Stomach (tissue), 9 donors: ENCODE results near the gene GSTA1. TPM values are rescaled to one million over a fixed set of nuclear protein-coding genes. Genes with fewer than 3 reads are reported as not detected.
A peak's percentile ranks its signal among the peaks of the same experiment; 100 is the strongest.
"Not testable (repeated sequence)": the region's sequence is repeated elsewhere in the genome, so short reads cannot be mapped to it uniquely, and the experiment has no call there.

Experiments
- DNase-seq, 2 donors: peaks; one replicate each; pipeline versions ENCODE4 v3.0.0 to v3.0.0-alpha.2; 2013 to 2019
- H3K27ac ChIP-seq, 5 donors: fragments of 200-600 bp in 4 of 5; sonication (generic) in 4 of 5; one replicate each; pipeline ENCODE4 v1.5.1; 2013 to 2019; ENCODE audit warnings: mild to moderate bottlenecking in 1 of 5, moderate library complexity in 1 of 5
- H3K27me3 ChIP-seq, 3 donors: fragments of 200-600 bp; sonication (generic); one replicate each; pipeline ENCODE4 v1.5.1; 2017 to 2019; ENCODE audit warnings: mixed run types in 1 of 3
- H3K36me3 ChIP-seq, 4 donors: fragments of 200-600 bp; sonication (generic); 1 replicate in 3 of 4; 2 replicates in 1 of 4; pipeline ENCODE4 v1.5.1; 2016 to 2019
- H3K4me1 ChIP-seq, 4 donors: fragments of 200-600 bp; sonication (generic); one replicate each; pipeline ENCODE4 v1.5.1; 2016 to 2019
- H3K4me3 ChIP-seq, 4 donors: fragments of 200-600 bp; sonication (generic) in 3 of 4; one replicate each; pipeline ENCODE4 v1.5.1; 2016 to 2019; ENCODE audit warnings: mild to moderate bottlenecking in 1 of 4
- H3K9me3 ChIP-seq, 4 donors: fragments of 200-600 bp; sonication (generic); one replicate each; pipeline ENCODE4 v1.5.1; 2016 to 2019
- EP300 ChIP-seq: sonication (generic); formaldehyde crosslinking; IDR thresholded peaks from one replicate; pipeline ENCODE4 v1.6.1; 2017; ENCODE audit warnings: antibody characterized with exemption
- POLR2A ChIP-seq, 4 donors: fragments of 450-650 bp; IDR thresholded peaks; one replicate each; pipeline ENCODE4 v1.6.1; 2016; ENCODE audit warnings: antibody characterized with exemption in 4 of 4, control low read depth in 2 of 4, mild to moderate bottlenecking in 1 of 4, moderate library complexity in 1 of 4
- POLR2AphosphoS5 ChIP-seq, 3 donors: sonication (generic); formaldehyde crosslinking; IDR thresholded peaks; one replicate each; pipeline ENCODE4 v1.6.1; 2016; ENCODE audit warnings: antibody characterized with exemption in 3 of 3
- WGBS, 5 donors: extraction: QIAGEN DNeasy Blood & Tissue Kit in 3 of 5; methylation state at CpG; one replicate each; pipeline versions ENCODE4 v1.1.5 to v1.1.7; 2013 to 2018; 5-methylcytosine and 5-hydroxymethylcytosine counted together
- intact Hi-C: fragments of 100-400 bp; cut with DNase I; formaldehyde crosslinking; loops from one replicate; pipeline ENCODE4 v1.15.1; 2023; ENCODE audit warnings: low total_unique reads
- polyA plus RNA-seq, 3 donors: library from polyadenylated mRNA; stranded (reverse); fragments of 200-250 nt; gene quantifications; one replicate each; pipeline ENCODE4 v1.2.3, GENCODE V29; 2013
- total RNA-seq, 5 donors: library from RNA; depleted of rRNA; stranded (reverse); fragments of >200 nt; gene quantifications; one replicate each; pipeline versions ENCODE4 v1.1.0 to v1.2.3, GENCODE V29; 2014 to 2016
- TF ChIP-seq, protein P1 (sequence below), 7 experiments: fragments of 450-650 bp in 4 of 7; fragments of 200-600 bp in 3 of 7; sonication (generic) in 3 of 7; IDR thresholded peaks; one replicate each; pipeline ENCODE4 v1.5.1; 2016 to 2019; ENCODE audit warnings: antibody characterized with exemption in 7 of 7, control low read depth in 2 of 7, mild to moderate bottlenecking in 1 of 7
- donor health status: healthy with polysubstance abuse.
- donor health status: Bipolar disorder and iron deficiency.
- donor health status: healthy.

GSTA1 gene
- total and polyA plus RNA-seq, 8 donors = 8.2 to 292 (median 107) TPM; not detected in 1

DNA sequence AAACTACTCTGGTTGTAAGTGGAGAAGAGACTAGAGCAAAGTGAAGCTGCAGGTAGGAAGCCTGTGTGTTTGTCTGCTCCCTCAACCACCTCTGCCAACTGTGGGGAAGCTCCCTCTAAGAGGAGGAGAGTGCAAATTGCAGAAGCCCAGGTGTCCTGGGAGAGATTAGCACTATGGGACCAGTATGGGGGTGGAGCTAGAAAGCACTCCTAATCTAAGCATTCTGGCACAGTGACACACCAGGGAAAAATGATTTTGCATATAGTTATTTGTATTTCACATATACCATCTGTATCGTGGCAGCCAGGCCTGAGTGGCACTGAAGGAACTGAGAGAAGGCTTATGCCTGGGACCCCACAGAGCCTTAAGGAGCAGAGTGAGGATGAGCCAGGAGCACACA is 12.8 kb downstream of the GSTA1 start:
- WGBS, 5 donors = 0% methylated on average over 1 of the region's 1 CpG
- peaks cover 0 to 11% (median 0%) of the 10 kb centered on the region in 4 donors for H3K9me3 ChIP-seq
- peaks cover 0 to 16% (median 0%) of the 10 kb centered on the region in 4 donors for H3K36me3 ChIP-seq

GRCh38 chr6:52789658-52790057 is 14.0 kb downstream of the GSTA1 start:
- H3K27me3 ChIP-seq, H3K4me3 ChIP-seq, intact Hi-C loops, H3K4me1 ChIP-seq, H3K27ac ChIP-seq, DNase-seq: not testable (repeated sequence)
- 83 to 92% (median 88%) methylated on average over 1 of the region's 1 CpG for WGBS, 5 donors
- H3K9me3 ChIP-seq = peaks cover 0 to 11% (median 0%) of the 10 kb centered on the region in 4 donors
- peaks cover 0 to 16% (median 0%) of the 10 kb centered on the region in 4 donors for H3K36me3 ChIP-seq

More for the DNA sequence above, 12.8 kb downstream of the GSTA1 start:
- Histone ChIP-seq H3K4me1 (peaks cover 0 to 7% (median 4%) of the 10 kb centered on the region in 4 donors), H3K4me3 (no peak overlapping the region), H3K27me3 (no peaks in the 10 kb centered on the region), H3K27ac (no peak overlapping the region)
- no peak for DNase-seq
- TF ChIP-seq POLR2AphosphoS5 (IDR thresholded peaks at IDR 0.05) (no peak), EP300 (no peak), POLR2A (IDR thresholded peaks at IDR 0.05) (no peak)
- TF ChIP-seq, protein P1, sequence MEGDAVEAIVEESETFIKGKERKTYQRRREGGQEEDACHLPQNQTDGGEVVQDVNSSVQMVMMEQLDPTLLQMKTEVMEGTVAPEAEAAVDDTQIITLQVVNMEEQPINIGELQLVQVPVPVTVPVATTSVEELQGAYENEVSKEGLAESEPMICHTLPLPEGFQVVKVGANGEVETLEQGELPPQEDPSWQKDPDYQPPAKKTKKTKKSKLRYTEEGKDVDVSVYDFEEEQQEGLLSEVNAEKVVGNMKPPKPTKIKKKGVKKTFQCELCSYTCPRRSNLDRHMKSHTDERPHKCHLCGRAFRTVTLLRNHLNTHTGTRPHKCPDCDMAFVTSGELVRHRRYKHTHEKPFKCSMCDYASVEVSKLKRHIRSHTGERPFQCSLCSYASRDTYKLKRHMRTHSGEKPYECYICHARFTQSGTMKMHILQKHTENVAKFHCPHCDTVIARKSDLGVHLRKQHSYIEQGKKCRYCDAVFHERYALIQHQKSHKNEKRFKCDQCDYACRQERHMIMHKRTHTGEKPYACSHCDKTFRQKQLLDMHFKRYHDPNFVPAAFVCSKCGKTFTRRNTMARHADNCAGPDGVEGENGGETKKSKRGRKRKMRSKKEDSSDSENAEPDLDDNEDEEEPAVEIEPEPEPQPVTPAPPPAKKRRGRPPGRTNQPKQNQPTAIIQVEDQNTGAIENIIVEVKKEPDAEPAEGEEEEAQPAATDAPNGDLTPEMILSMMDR (IDR thresholded peaks at IDR 0.05) = no peak
- intact Hi-C loops = no loop called here

- H3K4me3 ChIP-seq = no peak overlapping the region
Observed at GRCh38 chr6:52788478-52788877, 15.1 kb downstream of the GSTA1 start.

GRCh38 chr6:52787917-52788316 is 15.7 kb downstream of the GSTA1 start:
- TF ChIP-seq POLR2A (IDR thresholded peaks at IDR 0.05) (no peak), POLR2AphosphoS5 (IDR thresholded peaks at IDR 0.05) (peak in 1 of 3 donors; percentile 26), EP300 (no peak)
- TF ChIP-seq, protein P1 (IDR thresholded peaks at IDR 0.05) = no peak
- H3K9me3 ChIP-seq = peaks cover 0 to 11% (median 0%) of the 10 kb centered on the region in 4 donors
- peaks cover 0 to 11% (median 0%) of the 10 kb centered on the region in 4 donors for H3K36me3 ChIP-seq
- H3K27ac ChIP-seq = peak overlapping the region in 2 of 5 donors; percentile 17 to 38
- intact Hi-C loops = no loop called here
- no peaks in the 10 kb centered on the region for H3K27me3 ChIP-seq
- WGBS, 5 donors = 20 to 35% (median 23%) methylated on average over 3 of the region's 3 CpGs
- DNase-seq = peak in 1 of 2 donors; percentile 35
- peaks cover 0 to 9% (median 5%) of the 10 kb centered on the region in 4 donors for H3K4me1 ChIP-seq
- H3K4me3 ChIP-seq = no peak overlapping the region

More at GRCh38 chr6:52788478-52788877, 15.1 kb downstream of the GSTA1 start:
- H3K4me1 ChIP-seq = peaks cover 0 to 9% (median 5%) of the 10 kb centered on the region in 4 donors
- no peaks in the 10 kb centered on the region for H3K27me3 ChIP-seq
- peak overlapping the region in 2 of 5 donors; percentile 17 to 38 for H3K27ac ChIP-seq
- peaks cover 0 to 11% (median 0%) of the 10 kb centered on the region in 4 donors for H3K9me3 ChIP-seq
- H3K36me3 ChIP-seq = peaks cover 0 to 16% (median 0%) of the 10 kb centered on the region in 4 donors
- DNase-seq = peak in 1 of 2 donors; percentile 21
- TF ChIP-seq EP300 (no peak), POLR2AphosphoS5 (IDR thresholded peaks at IDR 0.05) (no peak), POLR2A (IDR thresholded peaks at IDR 0.05) (no peak)
- TF ChIP-seq, protein P1 (IDR thresholded peaks at IDR 0.05) = no peak
- intact Hi-C loops = no loop called here
- WGBS, 5 donors = 34 to 58% (median 47%) methylated on average over 3 of the region's 3 CpGs
